KOPT-K1 (cell line): ENCODE results near the gene CNOT2.
"Not testable (repeated sequence)": the region's sequence is repeated elsewhere in the genome, so short reads cannot be mapped to it uniquely, and the experiment has no call there.

Source experiments
- H3K27ac ChIP-seq: fragments of 200-600 bp; sonication (generic); 2 replicates; pipeline ENCODE4 v1.5.1; 2016; ENCODE audit warnings: antibody characterized with exemption, mild to moderate bottlenecking, low read depth, low read length; ENCODE audit not compliant: poor library complexity, severe bottlenecking
- H3K36me3 ChIP-seq: fragments of 200-600 bp; sonication (generic); 2 replicates; pipeline ENCODE4 v1.5.1; 2017; ENCODE audit warnings: antibody characterized with exemption, mild to moderate bottlenecking, low read length, moderate library complexity; ENCODE audit not compliant: insufficient read depth
- H3K9me3 ChIP-seq: fragments of 200-600 bp; sonication (generic); 2 replicates; pipeline ENCODE4 v1.5.1; 2017; ENCODE audit warnings: antibody characterized with exemption, low read length, mild to moderate bottlenecking; ENCODE audit not compliant: insufficient read depth, poor library complexity, severe bottlenecking

Gene CNOT2

GRCh38 chr12:70392631-70393030 is 149.4 kb downstream of the CNOT2 start:
- H3K27ac ChIP-seq, H3K9me3 ChIP-seq, H3K36me3 ChIP-seq: not testable (repeated sequence)

GRCh38 chr12:70393787-70394499 is 150.7 kb downstream of the CNOT2 start:
- Histone ChIP-seq H3K27ac (no peak overlapping the region), H3K36me3 (no peaks in the 10 kb centered on the region), H3K9me3 (peaks cover 5% of the 10 kb centered on the region)

DNA sequence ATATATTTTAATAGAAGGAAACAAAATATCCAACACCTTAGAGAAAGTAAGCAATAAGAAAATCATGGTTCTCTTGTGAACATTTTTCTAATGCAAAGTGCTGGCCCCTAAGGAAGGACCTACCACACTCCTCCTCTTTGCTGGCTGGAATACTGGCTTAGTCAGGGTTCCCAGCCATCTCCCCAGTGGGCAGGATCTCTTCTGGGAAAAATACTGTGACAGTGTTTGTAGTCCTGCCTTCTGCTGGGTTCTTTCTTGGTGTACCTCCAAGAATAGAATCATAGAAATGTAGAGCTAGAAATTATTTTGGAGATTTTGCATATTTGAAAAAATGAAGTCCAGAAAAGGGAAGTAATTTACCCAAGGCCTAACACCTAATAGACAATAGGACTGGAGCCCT is 154.8 kb downstream of the CNOT2 start:
- Histone ChIP-seq H3K27ac (no peak overlapping the region), H3K36me3 (0 out of 2 replicates have a peak, but pooled peaks cover 5% of the 10 kb centered on the region), H3K9me3 (no peaks in the 10 kb centered on the region)

GRCh38 chr12:70398862-70399261 is 155.6 kb downstream of the CNOT2 start:
- H3K9me3 ChIP-seq, result no peaks in the 10 kb centered on the region
- no peak overlapping the region for H3K27ac ChIP-seq
- 0 out of 2 replicates have a peak, but pooled peaks cover 5% of the 10 kb centered on the region for H3K36me3 ChIP-seq

- Histone ChIP-seq H3K36me3 (0 out of 2 replicates have a peak, but pooled peaks cover 5% of the 10 kb centered on the region), H3K9me3 (no peaks in the 10 kb centered on the region), H3K27ac (no peak overlapping the region)
Observed at GRCh38 chr12:70399311-70399710, 156.1 kb downstream of the CNOT2 start.

DNA sequence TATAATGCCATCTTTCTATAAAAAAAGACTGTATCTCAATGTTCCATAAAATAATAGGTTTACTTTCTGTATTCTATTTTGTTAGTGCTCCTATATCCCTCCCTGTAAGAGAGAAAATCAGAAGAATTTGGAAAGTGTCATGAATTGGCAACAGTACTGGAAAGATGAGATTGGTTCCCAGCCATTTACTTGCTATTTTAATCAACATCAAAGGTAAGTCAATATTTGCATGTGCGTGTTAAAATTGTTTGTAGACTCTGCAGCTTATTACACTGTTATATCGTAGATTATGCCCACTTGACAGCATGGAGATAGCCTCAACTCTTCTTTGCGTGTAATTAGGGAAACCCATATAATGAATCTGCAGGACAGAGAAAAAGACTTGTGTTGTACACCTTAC is 156.9 kb downstream of the CNOT2 start:
- no peak overlapping the region for H3K27ac ChIP-seq
- 0 out of 2 replicates have a peak, but pooled peaks cover 5% of the 10 kb centered on the region for H3K36me3 ChIP-seq

GRCh38 chr12:70402597-70402996 is 159.4 kb downstream of the CNOT2 start:
- Histone ChIP-seq H3K36me3 (0 out of 2 replicates have a peak, but pooled peaks cover 5% of the 10 kb centered on the region), H3K9me3 (no peaks in the 10 kb centered on the region), H3K27ac (no peak overlapping the region)

More for the DNA sequence above, 156.9 kb downstream of the CNOT2 start:
- no peaks in the 10 kb centered on the region for H3K9me3 ChIP-seq

DNA sequence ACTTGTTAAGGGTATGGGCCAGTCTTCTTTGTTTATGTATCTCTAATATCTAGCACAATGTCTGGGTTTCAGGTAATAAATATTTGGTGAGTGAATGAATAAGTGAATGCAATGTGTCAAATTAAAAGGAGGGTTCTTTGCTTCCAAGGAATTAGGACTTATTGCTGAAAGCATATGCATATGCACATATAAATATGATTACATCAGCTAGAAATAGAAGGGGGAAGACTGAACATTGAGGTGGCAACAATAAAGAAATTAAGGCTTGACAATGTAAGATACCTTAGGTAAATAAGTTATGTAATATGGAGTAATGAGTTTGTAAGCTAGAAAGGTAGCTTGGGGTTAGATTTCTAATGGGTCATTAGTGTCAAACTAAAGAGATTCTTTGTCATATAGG is 160.6 kb downstream of the CNOT2 start:
- Histone ChIP-seq H3K27ac (no peak overlapping the region), H3K9me3 (no peaks in the 10 kb centered on the region), H3K36me3 (0 out of 2 replicates have a peak, but pooled peaks cover 5% of the 10 kb centered on the region)
